ENCODE measurements around the gene SV2C.

GRCh38 chr5:76314643-76315042, 231.5 kb downstream of the SV2C start:
- no peak for TF ChIP-seq CTCF (IDR thresholded peaks at IDR 0.05)
- TF ChIP-seq POLR2A (IDR thresholded peaks at IDR 0.05) = no peak
- TF ChIP-seq EP300 (IDR thresholded peaks at IDR 0.05; ENCODE audit: low read depth) = no peak
